ENCODE data around the gene GADL1.

GADL1 gene

DNA sequence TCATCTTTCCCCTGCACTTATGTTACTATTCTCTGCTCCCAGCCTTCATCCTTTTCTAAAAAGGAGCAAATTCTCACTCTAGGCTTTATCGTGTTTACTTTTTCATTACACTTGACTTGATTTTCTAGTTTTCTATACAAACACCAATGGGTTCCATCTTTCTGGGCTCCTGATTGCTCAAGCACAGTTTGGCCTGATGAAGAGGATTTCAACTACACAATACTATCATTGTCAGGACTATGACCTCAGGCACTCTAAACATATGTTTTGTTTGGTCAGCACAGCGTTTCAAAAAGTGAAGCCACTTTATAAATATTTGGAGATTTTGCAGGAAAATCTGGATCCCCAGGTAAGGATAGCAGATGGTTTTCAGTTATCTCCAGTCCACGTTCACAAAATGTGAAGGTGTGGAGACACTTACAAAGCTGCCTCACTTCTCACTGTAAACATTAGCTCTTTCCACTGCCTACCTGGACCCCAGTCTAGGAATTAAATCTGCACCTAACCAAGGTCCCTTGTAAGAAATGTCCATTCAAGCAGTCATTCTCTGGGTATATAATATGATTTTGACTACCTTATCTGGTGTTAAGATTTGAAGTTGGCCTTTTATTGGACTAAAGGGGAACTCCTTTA is 201.8 kb downstream of the GADL1 start:
- H3K9me3 Mint-ChIP-seq, result no peaks in the 10 kb centered on the region
- peaks cover 35% of the 10 kb centered on the region for H3K4me1 Mint-ChIP-seq (ENCODE audit: low read depth)
- H3K4me3 Mint-ChIP-seq, result no peak overlapping the region
- peak overlapping the region; percentile 33 for H3K27ac Mint-ChIP-seq
- H3K36me3 Mint-ChIP-seq (ENCODE audit: low read depth), result peaks cover 76% of the 10 kb centered on the region
- no peak for DNase-seq (ENCODE audit: low spot score)
- no peaks in the 10 kb centered on the region for H3K27me3 Mint-ChIP-seq (ENCODE audit: low read depth)

- Mint-ChIP-seq H3K4me1 (ENCODE audit: low read depth) (peaks cover 36% of the 10 kb centered on the region), H3K27me3 (ENCODE audit: low read depth) (no peaks in the 10 kb centered on the region), H3K4me3 (no peak overlapping the region), H3K36me3 (ENCODE audit: low read depth) (peaks cover 75% of the 10 kb centered on the region), H3K9me3 (no peaks in the 10 kb centered on the region), H3K27ac (no peak overlapping the region)
- no peak for DNase-seq (ENCODE audit: low spot score)
Measured at GRCh38 chr3:30691944-30692343, 202.5 kb downstream of the GADL1 start.

DNA sequence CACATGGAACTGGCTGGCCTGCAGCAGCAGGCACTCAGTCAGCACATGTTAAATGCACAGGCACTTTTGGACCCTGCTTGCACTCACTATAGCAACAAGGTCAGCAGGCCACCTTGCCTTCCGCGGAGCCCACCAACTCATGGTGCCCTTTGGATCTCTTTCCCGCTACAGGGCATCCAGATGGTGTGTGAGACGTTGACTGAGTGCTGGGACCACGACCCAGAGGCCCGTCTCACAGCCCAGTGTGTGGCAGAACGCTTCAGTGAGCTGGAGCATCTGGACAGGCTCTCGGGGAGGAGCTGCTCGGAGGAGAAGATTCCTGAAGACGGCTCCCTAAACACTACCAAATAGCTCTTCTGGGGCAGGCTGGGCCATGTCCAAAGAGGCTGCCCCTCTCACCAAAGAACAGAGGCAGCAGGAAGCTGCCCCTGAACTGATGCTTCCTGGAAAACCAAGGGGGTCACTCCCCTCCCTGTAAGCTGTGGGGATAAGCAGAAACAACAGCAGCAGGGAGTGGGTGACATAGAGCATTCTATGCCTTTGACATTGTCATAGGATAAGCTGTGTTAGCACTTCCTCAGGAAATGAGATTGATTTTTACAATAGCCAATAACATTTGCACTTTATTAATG is 203.1 kb downstream of the GADL1 start:
- peaks cover 38% of the 10 kb centered on the region for H3K4me1 Mint-ChIP-seq (ENCODE audit: low read depth)
- no peak overlapping the region for H3K4me3 Mint-ChIP-seq
- no peak for DNase-seq (ENCODE audit: low spot score)
- peaks cover 76% of the 10 kb centered on the region for H3K36me3 Mint-ChIP-seq (ENCODE audit: low read depth)
- H3K27me3 Mint-ChIP-seq (ENCODE audit: low read depth), result no peaks in the 10 kb centered on the region
- H3K27ac Mint-ChIP-seq, result no peak overlapping the region
- H3K9me3 Mint-ChIP-seq, result no peaks in the 10 kb centered on the region

GRCh38 chr3:30690199-30690598 is 204.3 kb downstream of the GADL1 start:
- peak overlapping the region; percentile 6 for H3K27ac Mint-ChIP-seq
- no peaks in the 10 kb centered on the region for H3K27me3 Mint-ChIP-seq (ENCODE audit: low read depth)
- peaks cover 78% of the 10 kb centered on the region for H3K36me3 Mint-ChIP-seq (ENCODE audit: low read depth)
- no peak for DNase-seq (ENCODE audit: low spot score)
- H3K9me3 Mint-ChIP-seq, result no peaks in the 10 kb centered on the region
- peaks cover 44% of the 10 kb centered on the region for H3K4me1 Mint-ChIP-seq (ENCODE audit: low read depth)
- H3K4me3 Mint-ChIP-seq, result no peak overlapping the region

DNA sequence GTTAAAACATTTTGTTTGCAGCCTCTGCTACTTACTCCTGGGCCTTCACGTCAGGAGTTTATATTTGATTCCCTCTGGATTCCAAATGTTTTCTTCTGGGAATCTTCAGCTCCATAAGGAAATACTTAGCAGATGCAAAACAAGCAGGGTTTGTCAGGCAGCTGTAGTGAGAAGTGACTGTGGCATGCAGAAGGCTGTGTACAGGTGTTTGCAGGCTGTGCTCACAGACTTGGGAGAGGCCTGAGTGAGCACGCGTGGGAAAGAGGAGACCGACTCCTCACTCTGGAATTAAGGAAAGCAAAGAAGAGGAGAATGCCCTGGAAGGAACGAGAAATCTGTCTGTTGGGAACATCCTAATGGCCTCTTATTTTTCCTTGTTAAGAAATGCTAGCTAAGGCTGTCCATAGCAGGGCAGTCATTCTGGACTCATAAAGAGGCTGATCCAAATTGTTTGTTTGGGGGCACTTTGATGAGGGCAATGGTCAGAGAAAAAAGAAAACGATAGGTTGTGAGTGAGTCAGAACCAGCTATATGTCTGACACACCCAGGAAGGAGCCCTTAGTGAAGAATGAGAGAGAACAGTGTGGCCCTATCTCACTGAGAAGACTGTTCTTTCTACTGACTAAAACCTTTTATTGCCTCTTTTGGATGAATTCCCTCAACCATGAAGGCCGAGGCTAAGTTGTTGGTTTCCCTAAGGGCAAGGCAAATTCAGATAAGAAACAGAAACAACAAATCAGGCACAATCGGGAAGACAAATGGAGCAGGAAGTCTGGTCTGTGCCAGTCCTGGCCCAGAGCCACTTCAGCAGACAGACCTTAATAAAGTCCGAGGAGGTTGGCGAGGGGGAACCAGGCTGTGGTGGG is 205.5 kb downstream of the GADL1 start:
- no peak for DNase-seq (ENCODE audit: low spot score)
- Mint-ChIP-seq H3K27ac (peak overlapping the region; percentile 83), H3K4me3 (peak overlapping the region; percentile 57), H3K4me1 (ENCODE audit: low read depth) (peaks cover 52% of the 10 kb centered on the region), H3K27me3 (ENCODE audit: low read depth) (no peaks in the 10 kb centered on the region), H3K9me3 (no peaks in the 10 kb centered on the region), H3K36me3 (ENCODE audit: low read depth) (peaks cover 77% of the 10 kb centered on the region)

DNA sequence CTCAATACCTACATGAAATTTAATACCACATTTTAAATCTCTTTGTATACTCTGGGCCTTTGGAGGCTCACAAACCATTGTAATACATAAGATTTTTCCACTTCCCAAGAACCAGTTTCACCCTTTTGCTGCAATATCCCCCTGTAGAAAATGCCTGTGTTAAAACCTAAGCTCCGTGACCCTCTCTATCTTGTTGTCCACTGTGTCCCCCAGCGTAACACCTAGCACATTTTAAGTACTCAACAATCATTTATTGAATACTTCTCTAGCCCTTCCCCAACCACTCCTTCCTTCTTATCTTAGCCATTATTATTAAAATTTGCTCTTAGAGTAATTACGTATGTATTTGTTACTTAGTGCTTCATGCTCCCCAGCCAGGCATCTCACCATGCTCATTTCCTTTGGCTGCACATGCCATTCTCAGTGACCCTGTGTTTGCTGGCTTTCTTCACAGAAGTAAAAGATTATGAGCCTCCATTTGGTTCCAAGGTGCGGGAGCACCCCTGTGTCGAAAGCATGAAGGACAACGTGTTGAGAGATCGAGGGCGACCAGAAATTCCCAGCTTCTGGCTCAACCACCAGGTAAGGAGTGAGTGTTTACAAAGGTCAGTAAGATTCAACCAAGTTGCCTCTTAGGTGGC is 206.4 kb downstream of the GADL1 start:
- DNase-seq (ENCODE audit: low spot score), result no peak
- Mint-ChIP-seq H3K27me3 (ENCODE audit: low read depth) (no peaks in the 10 kb centered on the region), H3K36me3 (ENCODE audit: low read depth) (peaks cover 76% of the 10 kb centered on the region), H3K4me1 (ENCODE audit: low read depth) (peaks cover 55% of the 10 kb centered on the region), H3K4me3 (no peak overlapping the region), H3K27ac (no peak overlapping the region), H3K9me3 (no peaks in the 10 kb centered on the region)

DNA sequence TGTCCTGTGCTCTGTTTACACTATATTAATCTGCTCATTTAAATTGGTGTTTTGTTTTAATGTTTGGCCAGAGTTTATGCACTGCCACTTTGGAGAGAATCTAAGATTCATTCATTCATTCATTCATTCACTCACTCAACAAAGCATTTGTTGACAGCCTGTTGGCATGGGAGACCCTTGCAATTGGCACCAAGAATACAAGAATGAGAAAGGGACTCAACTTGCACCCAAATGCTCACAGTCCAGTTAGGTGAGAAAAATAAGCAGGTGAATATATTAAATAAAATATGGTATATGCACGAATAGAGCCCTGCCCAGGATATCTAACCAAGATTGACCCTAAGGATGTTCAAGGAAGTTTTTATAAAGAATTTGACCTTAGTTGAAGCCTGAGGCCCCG is 207.7 kb downstream of the GADL1 start:
- Mint-ChIP-seq H3K27ac (no peak overlapping the region), H3K4me1 (ENCODE audit: low read depth) (peaks cover 59% of the 10 kb centered on the region), H3K4me3 (no peak overlapping the region), H3K9me3 (no peaks in the 10 kb centered on the region), H3K36me3 (ENCODE audit: low read depth) (peaks cover 74% of the 10 kb centered on the region), H3K27me3 (ENCODE audit: low read depth) (no peaks in the 10 kb centered on the region)
- no peak for DNase-seq (ENCODE audit: low spot score)

GRCh38 chr3:30686176-30686575 is 208.3 kb downstream of the GADL1 start:
- H3K27ac Mint-ChIP-seq, result no peak overlapping the region

GRCh38 chr3:30685267-30685667 is 209.2 kb downstream of the GADL1 start:
- Mint-ChIP-seq H3K36me3 (ENCODE audit: low read depth) (peaks cover 79% of the 10 kb centered on the region), H3K4me3 (no peak overlapping the region), H3K4me1 (ENCODE audit: low read depth) (peaks cover 69% of the 10 kb centered on the region), H3K27me3 (ENCODE audit: low read depth) (no peaks in the 10 kb centered on the region), H3K9me3 (no peaks in the 10 kb centered on the region), H3K27ac (peak overlapping the region; percentile 16)
- no peak for DNase-seq (ENCODE audit: low spot score)

More at GRCh38 chr3:30686176-30686575, 208.3 kb downstream of the GADL1 start:
- Mint-ChIP-seq H3K27me3 (ENCODE audit: low read depth) (no peaks in the 10 kb centered on the region), H3K9me3 (no peaks in the 10 kb centered on the region), H3K4me1 (ENCODE audit: low read depth) (peaks cover 65% of the 10 kb centered on the region), H3K4me3 (no peak overlapping the region), H3K36me3 (ENCODE audit: low read depth) (peaks cover 79% of the 10 kb centered on the region)
- DNase-seq (ENCODE audit: low spot score), result no peak

- Mint-ChIP-seq H3K9me3 (no peaks in the 10 kb centered on the region), H3K4me1 (ENCODE audit: low read depth) (peaks cover 69% of the 10 kb centered on the region), H3K27ac (no peak overlapping the region), H3K27me3 (ENCODE audit: low read depth) (no peaks in the 10 kb centered on the region), H3K4me3 (no peak overlapping the region), H3K36me3 (ENCODE audit: low read depth) (peaks cover 80% of the 10 kb centered on the region)
- no peak for DNase-seq (ENCODE audit: low spot score)
Measured at GRCh38 chr3:30684356-30684755, 210.1 kb downstream of the GADL1 start.

GRCh38 chr3:30683769-30684168 is 210.7 kb downstream of the GADL1 start:
- Mint-ChIP-seq H3K36me3 (ENCODE audit: low read depth) (peaks cover 80% of the 10 kb centered on the region), H3K9me3 (no peaks in the 10 kb centered on the region), H3K27me3 (ENCODE audit: low read depth) (no peaks in the 10 kb centered on the region), H3K27ac (peak overlapping the region; percentile 33), H3K4me1 (ENCODE audit: low read depth) (peaks cover 68% of the 10 kb centered on the region), H3K4me3 (peak overlapping the region; percentile 37)
- no peak for DNase-seq (ENCODE audit: low spot score)

- Mint-ChIP-seq H3K36me3 (ENCODE audit: low read depth) (peaks cover 78% of the 10 kb centered on the region), H3K4me1 (ENCODE audit: low read depth) (peaks cover 63% of the 10 kb centered on the region), H3K27me3 (ENCODE audit: low read depth) (no peaks in the 10 kb centered on the region), H3K4me3 (no peak overlapping the region), H3K9me3 (peaks cover under 1% of the 10 kb centered on the region), H3K27ac (peak overlapping the region; percentile 46)
- DNase-seq (ENCODE audit: low spot score), result no peak
Measured at GRCh38 chr3:30682434-30683155, 211.9 kb downstream of the GADL1 start.

GRCh38 chr3:30681649-30682211 is 212.7 kb downstream of the GADL1 start:
- Mint-ChIP-seq H3K4me3 (peak overlapping the region; percentile 40), H3K27me3 (ENCODE audit: low read depth) (no peaks in the 10 kb centered on the region), H3K4me1 (ENCODE audit: low read depth) (peaks cover 66% of the 10 kb centered on the region), H3K9me3 (peaks cover 4% of the 10 kb centered on the region), H3K27ac (peak overlapping the region; percentile 55), H3K36me3 (ENCODE audit: low read depth) (peaks cover 79% of the 10 kb centered on the region)
- DNase-seq (ENCODE audit: low spot score), result no peak
